HG03196 (cell line): ENCODE data around the gene EVI5.
"Not testable (repeated sequence)": the region's sequence is repeated elsewhere in the genome, so short reads cannot be mapped to it uniquely, and the experiment has no call there.

Experiments
- ATAC-seq: cut with Tn5 transposase; IDR thresholded peaks from one replicate; pipeline ENCODE4 v1.9.1; 2021; ENCODE audit not compliant: unreplicated experiment

The EVI5 gene

DNA sequence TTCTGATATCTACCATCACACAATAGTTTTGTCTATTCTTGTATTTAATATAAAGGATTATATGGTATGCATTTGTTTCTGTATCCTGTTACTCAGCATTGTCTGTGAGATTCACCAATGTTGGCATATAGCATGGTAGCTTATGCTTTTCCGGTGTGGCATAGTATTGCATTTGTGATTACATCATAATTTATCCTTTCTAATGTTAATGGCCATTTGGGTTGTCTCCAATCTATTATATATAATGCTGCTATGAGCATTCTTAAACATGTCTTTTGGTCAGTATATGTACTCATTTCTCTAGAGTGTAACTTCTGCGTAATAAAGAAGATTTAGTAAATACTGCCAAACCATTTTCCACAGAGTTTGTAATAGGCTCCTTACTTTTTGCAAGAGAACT, 257.2 kb downstream of the EVI5 start:
- ATAC-seq: no peak

DNA sequence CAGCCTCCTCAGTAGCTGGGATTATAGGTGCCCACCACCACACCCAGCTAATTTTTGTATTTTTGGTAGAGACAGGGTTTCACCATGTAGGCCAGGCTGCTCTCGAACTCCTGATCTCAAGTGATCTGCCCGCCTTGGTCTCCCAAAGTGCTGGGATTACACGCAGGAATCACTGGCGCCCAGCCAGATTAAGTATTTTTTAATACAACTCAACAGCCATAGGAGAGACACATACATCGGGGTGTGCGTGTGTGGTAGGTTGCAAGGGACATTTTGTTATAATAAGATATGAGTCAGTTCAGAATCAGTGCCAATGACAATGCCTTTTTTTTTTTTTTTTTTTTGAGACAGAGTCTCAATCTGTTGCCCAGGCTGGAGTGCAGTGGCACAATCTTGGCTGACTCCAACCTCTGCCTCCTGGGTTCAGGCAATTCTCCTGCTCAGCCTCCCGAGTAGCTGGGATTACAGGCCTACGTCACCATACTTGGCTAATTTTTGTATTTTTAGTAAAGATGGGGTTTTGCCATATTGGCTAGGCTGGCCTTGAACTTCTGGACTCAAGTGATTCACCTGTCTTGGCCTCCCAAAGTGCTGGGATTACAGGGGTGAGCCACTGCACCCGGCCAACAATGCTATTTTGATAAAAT, 259.8 kb downstream of the EVI5 start:
- not testable (repeated sequence) for ATAC-seq

DNA sequence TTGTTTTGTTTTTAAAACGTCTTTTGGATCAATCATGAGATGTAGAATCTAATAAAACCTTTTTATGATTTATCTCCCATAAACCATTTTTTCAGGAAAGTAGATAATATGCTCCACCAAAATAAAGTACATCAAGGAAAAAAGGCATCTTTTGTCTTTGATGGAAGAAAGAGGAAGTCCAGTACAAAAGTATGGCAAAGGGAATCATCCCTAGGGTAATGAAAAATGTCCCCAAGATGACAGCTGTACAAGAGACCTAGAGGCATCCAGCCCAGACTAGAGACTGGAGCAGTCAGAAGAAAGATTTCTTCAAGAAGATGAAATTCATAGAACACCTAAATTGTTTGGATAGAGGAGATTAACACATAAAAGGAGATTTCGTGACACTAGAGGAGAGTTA, 265.9 kb downstream of the EVI5 start:
- ATAC-seq: no peak

DNA sequence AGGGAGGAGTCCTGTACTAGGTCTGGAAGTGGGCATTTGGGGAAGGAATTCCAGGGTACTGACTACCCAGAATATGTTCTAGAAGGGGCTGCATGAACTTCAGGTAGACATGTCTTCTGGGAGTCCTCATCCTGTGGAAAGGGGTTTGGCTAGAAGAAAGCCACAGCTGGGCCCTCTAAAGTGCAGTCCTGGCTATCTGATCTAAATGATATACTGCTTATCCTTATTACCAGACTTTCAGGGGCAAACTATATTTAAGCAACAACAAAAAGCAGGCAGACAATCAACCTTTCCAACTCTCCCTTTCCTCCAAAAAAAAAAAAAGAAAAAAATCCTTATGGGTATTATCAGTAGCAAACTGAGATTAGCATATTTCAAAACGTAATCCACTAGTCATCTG, 268.3 kb downstream of the EVI5 start:
- ATAC-seq: no peak

DNA sequence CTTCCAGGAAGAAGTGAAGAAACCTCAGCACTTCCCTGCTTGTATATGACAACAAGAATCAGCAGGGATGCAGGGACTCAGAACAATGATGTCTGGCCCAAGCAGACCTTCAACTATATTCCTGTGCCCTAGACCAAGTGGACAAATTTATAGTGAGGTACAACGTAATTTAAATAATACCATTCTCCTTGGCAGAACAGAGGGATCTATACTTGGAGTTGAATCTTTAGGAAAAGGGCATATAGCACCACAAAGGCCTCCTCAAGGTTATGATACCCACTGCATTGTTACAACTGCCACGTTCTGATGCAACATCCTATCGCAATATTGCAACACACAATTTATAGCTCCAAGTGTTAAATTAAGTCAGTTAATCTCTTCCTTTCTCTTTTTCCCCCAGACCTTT, 269.1 kb downstream of the EVI5 start:
- no peak for ATAC-seq

DNA sequence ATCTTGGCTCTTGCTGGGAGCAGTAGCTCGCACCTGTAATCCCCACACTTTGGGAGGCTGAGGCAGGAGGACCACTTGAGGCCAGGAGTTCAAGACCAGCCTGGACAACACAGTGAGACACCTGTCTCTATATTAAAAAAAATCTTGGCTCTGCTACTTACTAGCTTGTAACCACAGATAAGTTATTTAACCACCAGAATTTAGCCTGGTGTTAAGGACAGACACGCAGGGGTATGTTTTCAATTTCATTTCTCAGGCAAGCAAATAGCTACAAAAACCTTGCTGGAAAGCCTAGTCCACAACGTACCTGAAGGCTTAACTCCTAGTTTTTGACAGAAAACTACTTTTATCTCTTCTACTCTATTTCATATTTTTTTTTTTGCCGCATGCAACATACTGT, 273.4 kb downstream of the EVI5 start:
- ATAC-seq: peak; percentile 67

DNA sequence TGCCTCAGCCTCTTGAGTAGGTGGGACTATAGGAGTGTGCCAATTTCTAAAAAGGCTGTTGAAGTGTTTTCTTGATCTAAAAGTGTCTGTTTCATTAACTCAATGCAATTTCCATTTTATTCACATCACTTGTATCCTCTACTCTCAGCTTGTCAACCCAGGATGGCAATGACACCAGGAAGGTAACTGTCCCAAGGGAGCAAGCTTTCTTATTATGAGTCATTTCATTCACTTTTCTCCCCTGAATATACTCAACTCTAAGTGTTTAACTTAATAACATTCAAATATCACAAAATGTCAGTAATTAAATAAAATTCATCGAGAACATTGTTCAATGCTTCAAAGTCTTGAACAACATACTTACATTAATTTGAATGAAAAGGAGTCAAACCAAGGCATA, 275.3 kb downstream of the EVI5 start:
- ATAC-seq: peak; percentile 55

DNA sequence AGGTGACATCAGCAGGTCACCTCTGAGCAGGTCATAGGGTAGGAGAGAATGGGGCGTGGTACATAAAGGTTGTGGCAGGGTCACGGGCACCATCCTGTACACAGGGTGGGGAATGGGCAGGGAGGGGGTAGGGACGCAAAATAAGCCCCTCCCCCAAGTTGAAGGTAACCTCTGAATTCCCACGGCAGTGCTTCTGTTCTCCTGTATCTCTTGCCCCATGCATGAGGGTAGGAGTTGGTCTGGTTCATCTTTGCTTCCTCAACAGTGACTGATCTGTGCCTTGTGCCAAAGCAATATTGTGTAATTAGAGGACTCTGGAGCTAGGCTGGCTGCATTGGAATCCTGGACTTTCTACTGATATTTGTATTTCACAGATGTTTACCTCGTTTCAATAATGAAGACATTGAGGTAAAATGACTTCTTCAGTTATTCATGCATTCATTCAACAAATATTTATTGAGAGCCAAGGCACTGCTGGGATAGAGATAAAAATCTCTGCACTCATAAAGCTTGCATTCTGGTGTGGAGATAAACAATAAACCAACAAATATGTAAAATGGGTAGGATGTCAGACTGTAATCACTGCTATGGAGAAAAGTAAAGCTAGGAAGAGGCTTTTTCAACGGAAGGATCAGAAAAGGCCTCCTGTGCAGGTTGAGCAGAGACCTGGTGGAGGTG, 279.8 kb downstream of the EVI5 start:
- ATAC-seq: no peak

DNA sequence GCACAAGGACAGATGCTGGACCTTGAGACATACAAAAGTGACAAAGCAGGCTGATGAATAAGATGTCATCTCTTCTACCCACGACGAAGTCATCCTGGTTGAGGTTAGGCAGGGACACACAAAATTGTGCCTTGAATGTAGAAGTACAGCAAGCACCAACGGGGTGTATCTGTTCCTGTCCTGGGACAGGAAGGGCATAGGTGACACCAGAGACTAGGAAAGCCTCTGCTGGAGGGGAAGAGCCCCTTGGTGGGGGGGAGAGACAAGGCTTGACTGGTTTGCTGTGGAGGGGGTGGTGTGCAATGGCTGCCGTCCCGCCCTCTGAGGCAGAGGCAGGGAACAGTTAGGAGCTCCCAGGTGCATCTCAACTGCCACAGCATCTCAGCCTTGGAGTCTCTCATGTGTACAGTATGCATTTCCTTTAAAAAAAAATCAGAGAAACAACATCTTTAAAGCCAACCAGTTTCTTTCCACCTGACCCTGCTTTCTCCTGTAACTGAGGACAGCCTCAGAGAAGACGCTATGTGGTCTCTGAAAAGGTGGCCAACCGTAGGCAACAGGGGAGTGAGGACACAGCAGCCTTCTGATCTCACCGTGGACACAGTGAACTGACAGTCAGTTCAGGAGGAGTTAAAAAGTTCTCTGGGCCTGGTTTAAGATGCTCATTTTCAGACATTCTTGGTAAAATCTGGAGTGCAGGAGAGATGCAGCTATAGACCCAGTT, 280.5 kb downstream of the EVI5 start:
- no peak for ATAC-seq

DNA sequence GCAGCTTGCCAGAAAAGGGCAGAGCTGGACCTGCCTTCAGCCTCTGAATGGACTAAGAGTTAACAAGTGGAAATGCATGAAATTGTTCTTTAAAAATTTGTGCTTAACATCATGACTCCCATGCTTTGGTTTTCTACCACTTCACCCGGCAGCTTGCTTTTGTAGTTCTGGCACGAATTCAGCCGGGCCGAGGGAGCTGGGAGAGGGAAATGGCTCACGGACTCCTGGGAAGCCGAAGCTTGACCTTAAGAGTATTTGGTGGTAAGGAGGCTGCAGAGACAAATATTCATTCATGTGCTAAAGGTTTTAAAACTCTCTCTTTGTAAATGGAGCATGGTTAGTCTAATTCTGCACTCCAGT, 281.0 kb downstream of the EVI5 start:
- no peak for ATAC-seq

DNA sequence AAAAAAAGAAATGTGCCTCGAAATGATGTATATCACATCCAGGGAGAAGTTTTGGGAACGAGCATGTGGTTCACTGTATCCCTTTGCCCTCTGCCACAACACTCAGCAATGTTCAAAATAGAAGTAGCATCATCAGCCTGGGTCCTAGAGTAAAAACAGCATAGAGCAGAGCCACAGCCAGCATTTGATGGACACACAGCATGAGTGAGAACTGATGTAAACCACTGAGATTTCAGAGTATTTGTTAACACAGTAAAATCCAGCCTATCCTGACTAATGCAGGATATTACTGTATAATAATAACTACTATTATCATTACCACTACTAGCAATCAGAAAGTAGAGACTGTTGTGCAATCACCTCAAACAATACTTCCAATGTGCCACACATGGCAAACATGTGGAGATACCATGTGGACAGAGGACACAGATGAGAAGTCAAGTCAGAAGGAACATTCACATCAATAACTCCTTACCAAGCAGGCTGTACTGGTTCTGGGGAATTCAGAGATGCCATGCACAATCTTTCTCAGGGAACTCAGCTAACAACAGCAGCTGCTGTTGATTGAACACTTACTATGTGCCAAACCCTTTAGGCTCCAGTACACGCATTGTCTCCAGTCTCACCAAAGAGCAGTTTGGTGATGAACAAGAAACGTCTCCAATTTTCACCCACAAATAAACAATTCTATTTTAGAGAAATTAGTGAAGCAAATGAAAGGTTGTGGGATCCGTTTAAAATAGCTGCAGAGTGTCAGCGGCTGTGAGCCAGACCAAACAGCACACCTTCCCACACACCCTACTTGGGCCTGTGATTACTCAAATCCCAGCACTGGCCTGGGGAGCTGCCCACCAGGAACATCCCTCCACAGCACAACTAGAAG, 281.6 kb downstream of the EVI5 start:
- no peak for ATAC-seq

DNA sequence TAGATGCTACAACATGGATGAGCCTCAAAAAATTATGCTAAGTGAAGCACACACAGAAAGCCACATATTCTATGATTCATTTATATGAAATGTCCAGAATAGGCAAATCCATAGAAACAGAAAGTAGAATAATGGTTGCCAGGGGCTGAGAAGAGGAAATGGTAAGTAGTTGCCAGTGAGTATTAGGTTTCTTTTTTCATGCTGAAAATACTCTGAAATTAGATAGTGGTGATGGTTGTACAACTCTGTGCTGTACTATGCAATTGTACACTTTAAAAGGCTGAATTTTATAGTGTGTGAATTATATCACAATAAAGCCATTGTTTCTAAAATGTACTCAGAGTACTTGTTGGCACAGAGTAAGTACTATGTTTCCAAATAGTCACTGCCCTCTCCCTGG, 282.7 kb downstream of the EVI5 start:
- ATAC-seq: peak; percentile 51

DNA sequence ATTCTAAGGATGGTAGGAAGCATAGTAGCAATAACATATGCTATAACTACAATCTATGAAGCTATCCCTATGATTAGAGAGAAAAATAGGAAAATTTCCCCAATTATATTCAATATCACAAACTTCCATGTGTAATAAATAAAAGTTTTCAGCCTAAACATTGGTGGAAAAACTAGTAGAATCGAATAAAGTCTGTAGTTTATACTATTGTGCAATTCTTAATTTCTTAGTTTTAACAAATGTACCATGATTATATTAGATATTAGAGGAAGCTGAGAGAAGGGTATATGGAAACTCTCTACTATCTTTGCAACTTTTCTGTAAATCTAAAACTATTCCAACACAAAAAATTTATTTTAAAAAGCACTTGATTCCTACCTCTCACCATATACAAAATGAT, 284.4 kb downstream of the EVI5 start:
- no peak for ATAC-seq

DNA sequence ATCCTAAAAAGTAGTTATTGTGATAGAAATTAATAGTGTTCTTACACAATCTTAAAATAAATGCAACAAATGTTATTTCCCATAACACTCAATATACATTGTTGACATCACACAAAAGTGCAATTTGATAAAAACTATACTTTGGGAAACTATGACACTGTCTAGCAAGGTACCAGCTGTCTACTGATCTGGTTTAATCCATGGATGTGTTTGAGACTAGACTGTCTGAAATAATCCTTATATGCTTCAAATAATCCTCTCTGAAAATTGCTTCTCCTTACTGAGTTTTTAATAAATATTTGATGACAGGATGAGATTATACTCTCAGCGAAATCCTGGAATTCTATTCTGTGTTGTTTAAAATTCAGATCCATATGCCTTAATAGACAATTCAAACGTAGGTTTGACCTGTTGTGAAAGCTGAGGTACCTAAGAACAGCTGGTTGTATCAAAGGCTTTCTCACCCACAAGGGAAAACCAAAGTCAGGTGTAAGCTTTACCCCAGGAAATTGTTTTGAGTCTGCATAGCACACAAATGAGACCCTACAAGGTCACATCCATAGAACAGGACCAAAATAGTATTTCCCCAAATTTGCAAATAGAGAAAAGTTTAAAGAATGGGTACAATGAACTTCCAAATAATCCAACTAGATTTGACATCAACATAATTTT, 289.4 kb downstream of the EVI5 start:
- ATAC-seq: no peak

DNA sequence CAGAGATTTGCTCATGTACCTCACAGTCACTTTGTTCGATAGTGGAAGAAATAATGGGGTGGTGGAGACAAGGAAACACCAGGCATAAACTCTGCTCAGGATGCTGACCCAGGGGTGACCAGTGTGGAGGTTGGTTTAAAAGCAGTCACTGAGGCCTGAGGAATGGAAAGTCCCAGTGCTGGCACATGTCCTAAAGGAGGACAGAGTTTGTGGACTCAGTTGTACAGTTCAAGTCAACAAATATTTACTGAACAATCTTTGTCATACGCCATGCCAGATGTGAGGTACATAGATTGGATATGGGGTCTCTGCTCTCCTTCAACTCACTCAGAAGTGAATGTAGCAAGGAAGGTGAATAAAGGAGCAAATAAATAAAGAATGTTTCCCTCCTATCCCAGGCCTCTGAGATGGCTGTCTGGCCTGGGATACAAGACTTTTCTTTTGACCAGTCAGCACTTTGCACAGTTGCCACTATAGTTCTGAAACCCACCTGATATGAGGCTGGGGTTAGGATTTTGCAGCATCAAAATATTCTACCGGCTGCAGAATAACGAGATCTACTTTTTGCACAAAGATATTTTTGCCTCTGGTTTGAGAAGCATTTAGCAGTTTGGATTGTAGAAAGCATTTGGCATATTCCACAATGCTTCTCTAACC, 290.3 kb downstream of the EVI5 start:
- no peak for ATAC-seq

DNA sequence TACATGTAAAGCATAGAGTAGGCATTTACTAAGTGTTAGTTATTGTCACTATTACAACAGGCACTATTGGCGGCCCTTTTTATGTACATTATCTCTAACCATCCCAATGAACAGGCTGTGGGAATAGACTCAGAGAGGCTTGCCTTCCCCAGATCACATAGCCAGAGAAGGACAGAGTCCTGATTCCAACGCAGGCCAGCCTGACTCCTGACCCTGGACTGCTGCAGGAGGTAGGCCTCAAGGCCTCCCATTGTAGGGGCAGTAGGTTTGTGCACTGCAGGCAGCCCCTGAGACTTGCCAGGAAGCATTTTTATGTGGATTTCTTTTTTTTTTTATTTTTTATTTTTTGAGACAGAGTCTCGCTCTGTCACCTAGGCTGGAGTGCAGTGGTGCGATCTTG, 291.8 kb downstream of the EVI5 start:
- no peak for ATAC-seq

DNA sequence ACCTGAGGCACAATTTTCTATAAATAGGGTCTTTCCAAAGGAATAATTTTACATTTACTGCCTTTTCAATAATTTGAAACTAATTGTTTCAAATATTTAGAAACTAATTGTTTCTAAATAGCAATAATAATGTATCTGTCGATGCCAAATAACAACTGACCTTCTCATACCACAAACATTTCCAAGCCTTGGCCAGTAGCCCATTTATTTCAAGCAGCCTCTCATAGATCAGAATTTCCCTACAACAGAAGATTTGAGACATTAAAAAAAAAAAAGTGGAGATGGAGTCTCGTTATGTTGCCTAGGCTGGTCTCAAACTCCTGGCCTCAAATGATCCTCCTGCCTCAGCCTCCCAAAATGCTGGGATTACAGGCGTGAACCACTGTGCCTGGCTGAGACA, 296.1 kb downstream of the EVI5 start:
- ATAC-seq: no peak

DNA sequence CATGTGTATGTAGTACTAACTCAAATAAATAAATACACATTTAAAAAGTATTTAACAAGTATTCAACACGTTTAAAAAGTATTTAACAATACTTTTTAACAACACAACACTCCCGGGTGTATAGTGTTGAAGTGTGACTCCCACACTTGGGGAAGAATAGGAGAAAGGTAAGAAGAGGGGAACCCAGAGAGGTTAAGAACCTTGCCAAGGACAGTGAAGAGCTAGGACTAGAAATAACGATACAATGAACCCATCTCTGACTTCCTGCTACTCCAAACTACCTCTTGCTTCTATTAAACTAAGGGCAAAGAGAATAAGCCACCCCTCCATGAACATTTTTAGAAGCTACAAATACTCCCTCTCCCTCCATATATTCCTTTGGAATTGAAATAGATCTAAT, 296.5 kb downstream of the EVI5 start:
- no peak for ATAC-seq

DNA sequence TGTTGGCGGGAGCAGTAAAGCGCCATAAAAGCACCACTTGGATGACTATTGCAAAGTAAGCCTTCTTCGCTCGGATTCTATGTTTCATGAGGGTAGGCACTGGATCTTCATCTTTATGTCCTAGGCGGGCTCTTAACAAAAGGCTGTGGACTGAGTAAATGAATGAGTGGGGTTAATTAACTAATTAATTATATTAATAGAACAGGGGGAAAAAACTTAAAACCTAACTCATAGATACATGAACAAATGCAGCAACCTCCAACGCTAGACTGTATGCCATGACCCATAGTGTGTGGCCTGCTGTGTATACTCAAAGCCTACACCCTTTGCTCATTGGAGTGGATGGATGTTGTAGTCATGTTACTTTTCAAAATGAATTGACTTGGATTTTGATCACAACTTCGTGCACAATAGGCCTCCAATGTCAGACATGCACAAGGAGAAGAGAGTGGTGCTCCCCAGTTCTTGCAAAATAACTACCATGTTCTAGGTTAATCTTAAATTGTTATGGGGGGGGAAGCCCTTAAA, 297.8 kb downstream of the EVI5 start:
- ATAC-seq: no peak
